Pancreas (tissue), 10 donors: ENCODE data around the gene ITGB5. TPM values are rescaled to one million over a fixed set of nuclear protein-coding genes. Genes with fewer than 3 reads are reported as not detected.

Experiments
- ATAC-seq, 4 donors: fragments of 200-7000 bp; cut with Tn5 transposase; one replicate each; pipeline versions ENCODE4 v1.8.0 to v1.9.1; 2020; ENCODE audit warnings: mild to moderate bottlenecking in 4 of 4, moderate library complexity in 4 of 4
- DNase-seq, 6 donors: peaks; one replicate each; pipeline ENCODE4 v3.0.0-alpha.2; 2020
- FAIRE-seq: peaks from 2 replicates; lab custom pipeline; 2012; peaks lifted over from hg19 to GRCh38; lab: Jason Lieb, UNC
- H3K27ac ChIP-seq, 4 donors: fragments of 200-600 bp; sonication (generic); 1 replicate in 3 of 4; 2 replicates in 1 of 4; pipeline versions ENCODE4 v1.5.0 to v1.8.0; 2020
- H3K27me3 ChIP-seq, 4 donors: fragments of 200-600 bp; one replicate each; pipeline ENCODE4 v1.8.0; 2021
- H3K36me3 ChIP-seq, 3 donors: fragments of 200-600 bp; sonication (generic) in 1 of 3; one replicate each; pipeline versions ENCODE4 v1.5.0 to v1.8.0; 2020 to 2021
- H3K4me1 ChIP-seq, 3 donors: fragments of 200-600 bp; one replicate each; pipeline ENCODE4 v1.8.0; 2021
- H3K4me3 ChIP-seq, 4 donors: fragments of 200-600 bp; sonication (generic) in 2 of 4; one replicate each; pipeline versions ENCODE4 v1.5.0 to v1.8.0; 2020 to 2021
- H3K9me3 ChIP-seq, 4 donors: fragments of 200-600 bp; one replicate each; pipeline ENCODE4 v1.8.0; 2021
- WGBS, 2 donors: extraction: QIAGEN DNeasy Blood & Tissue Kit; methylation state at CpG; one replicate each; pipeline ENCODE4 v1.1.7; 2013; 5-methylcytosine and 5-hydroxymethylcytosine counted together
- intact Hi-C, 3 donors: fragments of 100-400 bp; cut with DNase I; formaldehyde crosslinking; loops; one replicate each; pipeline versions ENCODE4 v1.11.1 to v1.14.2; 2022
- microRNA-seq, 2 donors: library from miRNA; unstranded; fragments of <30 nt; microRNA quantifications; one replicate each; pipeline versions ENCODE4 to v1.1.0, GENCODE V29; 2019 to 2020
- polyA plus RNA-seq, 2 donors: library from polyadenylated mRNA; stranded (reverse); fragments of 200-250 nt; gene quantifications; one replicate each; pipeline ENCODE4 v1.2.3, GENCODE V29; 2013
- total RNA-seq, 6 donors: library from RNA; stranded (reverse); fragmentation: NEBNext Ultra II Directional in 4 of 6; extraction: Animal tissue kit (Norgen Biotek cat#: 25700) in 4 of 6; gene quantifications; one replicate each; pipeline versions ENCODE4 v1.2.1 to v1.2.4, GENCODE V29; 2021 to 2023
- TF ChIP-seq, protein P1 (sequence below), 4 donors: fragments of 200-600 bp; sonication (generic) in 3 of 4; IDR thresholded peaks; one replicate each; pipeline versions ENCODE4 v1.5.0 to v1.8.0; 2021; ENCODE audit warnings: antibody characterized with exemption in 4 of 4
- donor health status: healthy with polysubstance abuse.
- donor health status: DM: no; HTN: no; CAD: no; lungs with moderate emphysema.
- donor health status: DM: no; HTN: no; CAD: no.
- donor health status: control.
- donor health status: control.
- donor health status: Bipolar disorder and iron deficiency.
- donor health status: DM: yes; HTN: yes; CAD: no.
- donor health status: DM: no; HTN: no; CAD: no.
- donor health status: DM: no; HTN: no; CAD: no.
- donor health status: DM: yes; HTN: yes; CAD: no.

Gene ITGB5
- total and polyA plus RNA-seq, 8 donors, result 9.5 to 69.9 (median 24.5) TPM

- no peak for FAIRE-seq
- intact Hi-C loops, result no loop called here
- H3K36me3 ChIP-seq, result no peaks in the 10 kb centered on the region
- no peak overlapping the region for H3K27ac ChIP-seq
- no peaks in the 10 kb centered on the region for H3K9me3 ChIP-seq
- no peak for DNase-seq
- H3K4me3 ChIP-seq, result no peak overlapping the region
- no peak for ATAC-seq
- WGBS, 2 donors, result 71 to 86% methylated on average over 11 of the region's 11 CpGs
- no peaks in the 10 kb centered on the region for H3K4me1 ChIP-seq
- H3K27me3 ChIP-seq, result no peaks in the 10 kb centered on the region
- TF ChIP-seq, protein P1, sequence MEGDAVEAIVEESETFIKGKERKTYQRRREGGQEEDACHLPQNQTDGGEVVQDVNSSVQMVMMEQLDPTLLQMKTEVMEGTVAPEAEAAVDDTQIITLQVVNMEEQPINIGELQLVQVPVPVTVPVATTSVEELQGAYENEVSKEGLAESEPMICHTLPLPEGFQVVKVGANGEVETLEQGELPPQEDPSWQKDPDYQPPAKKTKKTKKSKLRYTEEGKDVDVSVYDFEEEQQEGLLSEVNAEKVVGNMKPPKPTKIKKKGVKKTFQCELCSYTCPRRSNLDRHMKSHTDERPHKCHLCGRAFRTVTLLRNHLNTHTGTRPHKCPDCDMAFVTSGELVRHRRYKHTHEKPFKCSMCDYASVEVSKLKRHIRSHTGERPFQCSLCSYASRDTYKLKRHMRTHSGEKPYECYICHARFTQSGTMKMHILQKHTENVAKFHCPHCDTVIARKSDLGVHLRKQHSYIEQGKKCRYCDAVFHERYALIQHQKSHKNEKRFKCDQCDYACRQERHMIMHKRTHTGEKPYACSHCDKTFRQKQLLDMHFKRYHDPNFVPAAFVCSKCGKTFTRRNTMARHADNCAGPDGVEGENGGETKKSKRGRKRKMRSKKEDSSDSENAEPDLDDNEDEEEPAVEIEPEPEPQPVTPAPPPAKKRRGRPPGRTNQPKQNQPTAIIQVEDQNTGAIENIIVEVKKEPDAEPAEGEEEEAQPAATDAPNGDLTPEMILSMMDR (IDR thresholded peaks at IDR 0.05), result no peak
These were observed 172.8 kb downstream of the ITGB5 start for GRCh38 chr3:124714223-124714853.

Small RNA genes lying within 50 kb of the gene (microRNA-seq; reads per million reads assigned to microRNA genes)
- 0 reads per million in 2 donors for gene MIR544B

Other genes starting within 250 kb of the ITGB5 start
- 10 to 100 TPM; 10.6 to 20.1 (median 14.6) TPM for gene UMPS, start 156.9 kb downstream of the ITGB5 start, total RNA-seq
- gene UMPS, start 156.9 kb downstream of the ITGB5 start, polyA plus RNA-seq, result 10 to 100 TPM in 1 of 2 donors, 1 to 10 TPM in 1; 6.6 to 10.3 TPM
- gene MUC13, start 47.4 kb upstream of the ITGB5 start, total RNA-seq, result 1 to 10 TPM; 1.2 to 9.9 (median 3.5) TPM
- 1 to 10 TPM; 2.8 to 8.2 TPM for gene MUC13, start 47.4 kb upstream of the ITGB5 start, polyA plus RNA-seq
- 10 to 100 TPM; 19.7 to 36.6 (median 22.2) TPM for gene HEG1, start 168.6 kb upstream of the ITGB5 start, total RNA-seq
- gene HEG1, start 168.6 kb upstream of the ITGB5 start, polyA plus RNA-seq, result 10 to 100 TPM in 1 of 2 donors, 1 to 10 TPM in 1; 9.6 to 11.3 TPM